Measurements from ENCODE around the gene STAT6. TPM values are rescaled to one million over a fixed set of nuclear protein-coding genes. Genes with fewer than 3 reads are reported as not detected.
"Not testable (repeated sequence)": the region's sequence is repeated elsewhere in the genome, so short reads cannot be mapped to it uniquely, and the experiment has no call there.

The STAT6 gene
- total RNA-seq, 2 donors from 2014 or later = 52.7 to 82.4 TPM

GRCh38 chr12:57124261-57124877, 13.2 kb upstream of the STAT6 start:
- no peak overlapping the region for H3K27ac ChIP-seq
- intact Hi-C loops (cut with DNase I) = no loop called here
- peak; percentile 54 for ATAC-seq

DNA sequence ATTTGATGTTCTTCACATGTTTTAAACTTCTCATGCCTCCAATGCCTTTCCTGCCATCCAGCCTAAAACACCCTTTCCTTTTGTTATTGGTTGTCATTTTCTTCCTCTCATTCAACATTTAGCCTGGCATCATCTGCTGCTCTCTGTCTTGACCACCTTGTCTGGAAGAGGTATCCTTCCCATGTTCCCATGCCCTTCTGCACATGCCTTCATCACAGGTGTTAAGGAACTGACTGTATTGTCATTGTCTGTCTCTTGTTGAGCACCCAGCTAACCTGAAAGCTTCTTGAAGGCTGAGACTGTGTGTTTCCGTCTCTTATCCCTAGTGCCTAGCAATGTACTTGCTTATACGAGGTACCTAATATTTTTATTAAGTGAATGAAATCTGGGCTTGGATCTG, 12.7 kb upstream of the STAT6 start:
- intact Hi-C loops (cut with DNase I) = no loop called here
- no peak for DNase-seq
- peaks cover 11% of the 10 kb centered on the region for H3K4me1 ChIP-seq
- no peak overlapping the region for H3K27ac ChIP-seq
- H3K36me3 ChIP-seq (replicated peaks in 1 of 2; ENCODE audit: insufficient read depth in 1 of 2, low read depth in 2 of 2) = no peaks in the 10 kb centered on the region
- 12 to 18% methylated on average over 2 of the region's 2 CpGs for WGBS, 2 donors
- H3K27me3 ChIP-seq = no peaks in the 10 kb centered on the region
- H3K9me3 ChIP-seq = no peaks in the 10 kb centered on the region
- no peak for ATAC-seq
- no peak overlapping the region for H3K4me3 ChIP-seq
- TF ChIP-seq CTCF (IDR thresholded peaks at IDR 0.05) = no peak
- TF ChIP-seq POLR2A (IDR thresholded peaks at IDR 0.05) = no peak

More at GRCh38 chr12:57124261-57124877, 13.2 kb upstream of the STAT6 start:
- peak; percentile 81 to 84 (median 83) for DNase-seq
- Histone ChIP-seq H3K4me3 (no peak overlapping the region), H3K27me3 (no peaks in the 10 kb centered on the region), H3K36me3 (replicated peaks in 1 of 2; ENCODE audit: insufficient read depth in 1 of 2, low read depth in 2 of 2) (no peaks in the 10 kb centered on the region), H3K9me3 (no peaks in the 10 kb centered on the region), H3K4me1 (peaks cover 15% of the 10 kb centered on the region)
- no peak for TF ChIP-seq POLR2A (IDR thresholded peaks at IDR 0.05)
- peak; percentile 85 to 97 (median 92) for TF ChIP-seq CTCF (IDR thresholded peaks at IDR 0.05)
- WGBS, 2 donors = 12 to 16% methylated on average over 10 of the region's 10 CpGs

- DNase-seq; H3K36me3 ChIP-seq (replicated peaks in 1 of 2; ENCODE audit: insufficient read depth in 1 of 2, low read depth in 2 of 2); intact Hi-C loops (cut with DNase I); H3K9me3 ChIP-seq; H3K27ac ChIP-seq; H3K27me3 ChIP-seq; H3K4me3 ChIP-seq; ATAC-seq; H3K4me1 ChIP-seq: not testable (repeated sequence)
- 76 to 85% methylated on average over 11 of the region's 11 CpGs for WGBS, 2 donors
Observed at GRCh38 chr12:57120718-57121117, 9.6 kb upstream of the STAT6 start.

DNA sequence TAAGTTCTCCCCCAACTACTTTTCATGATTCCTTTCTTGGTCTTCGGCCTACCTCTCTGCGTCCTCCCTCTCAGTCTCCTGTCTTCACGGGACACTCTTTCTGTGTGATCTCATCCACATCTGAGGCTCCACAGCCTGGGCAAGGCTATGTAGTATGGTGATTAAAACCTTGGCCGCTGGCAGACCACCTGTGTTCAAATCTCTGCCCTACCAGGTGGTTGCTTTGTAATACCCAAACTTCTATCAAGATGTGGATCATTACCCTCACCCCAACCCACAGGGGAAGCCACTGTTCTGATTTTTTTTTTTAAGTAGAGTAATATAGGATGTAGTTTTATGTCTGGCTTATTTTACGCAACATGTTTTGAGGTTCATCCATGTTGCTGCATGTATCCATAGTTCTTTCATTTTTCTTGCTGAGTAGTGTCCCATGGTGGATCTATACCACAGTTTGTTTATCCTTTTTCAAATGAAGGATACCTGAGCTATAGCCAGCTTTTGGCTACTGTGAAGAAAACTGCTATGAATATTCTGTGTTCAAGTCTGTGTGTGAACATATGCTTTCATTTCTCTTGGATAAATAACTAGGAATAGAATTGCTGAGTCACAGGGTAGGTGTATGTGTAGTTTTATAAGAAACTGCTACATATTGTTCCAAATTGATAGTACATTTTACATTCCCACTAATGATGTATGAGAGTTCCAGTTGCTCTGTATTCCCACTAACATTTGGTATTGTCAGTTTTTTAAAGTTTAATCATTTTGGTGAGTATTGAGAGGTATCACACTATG, 8.3 kb upstream of the STAT6 start:
- DNase-seq (no peak), ATAC-seq (no peak)
- Histone ChIP-seq H3K4me3 (no peak overlapping the region), H3K9me3 (no peaks in the 10 kb centered on the region), H3K27ac (no peak overlapping the region), H3K27me3 (no peaks in the 10 kb centered on the region), H3K36me3 (replicated peaks in 1 of 2; ENCODE audit: insufficient read depth in 1 of 2, low read depth in 2 of 2) (no peaks in the 10 kb centered on the region), H3K4me1 (no peaks in the 10 kb centered on the region)
- intact Hi-C loops (cut with DNase I) = loop anchor here (5.0 kb wide), 1 partner anchor 52 kb away; no protein-coding TSS in a partner anchor
- 88 to 89% methylated on average over 5 of the region's 5 CpGs for WGBS, 2 donors
- TF ChIP-seq CTCF (IDR thresholded peaks at IDR 0.05) (no peak), POLR2A (IDR thresholded peaks at IDR 0.05) (no peak)

DNA sequence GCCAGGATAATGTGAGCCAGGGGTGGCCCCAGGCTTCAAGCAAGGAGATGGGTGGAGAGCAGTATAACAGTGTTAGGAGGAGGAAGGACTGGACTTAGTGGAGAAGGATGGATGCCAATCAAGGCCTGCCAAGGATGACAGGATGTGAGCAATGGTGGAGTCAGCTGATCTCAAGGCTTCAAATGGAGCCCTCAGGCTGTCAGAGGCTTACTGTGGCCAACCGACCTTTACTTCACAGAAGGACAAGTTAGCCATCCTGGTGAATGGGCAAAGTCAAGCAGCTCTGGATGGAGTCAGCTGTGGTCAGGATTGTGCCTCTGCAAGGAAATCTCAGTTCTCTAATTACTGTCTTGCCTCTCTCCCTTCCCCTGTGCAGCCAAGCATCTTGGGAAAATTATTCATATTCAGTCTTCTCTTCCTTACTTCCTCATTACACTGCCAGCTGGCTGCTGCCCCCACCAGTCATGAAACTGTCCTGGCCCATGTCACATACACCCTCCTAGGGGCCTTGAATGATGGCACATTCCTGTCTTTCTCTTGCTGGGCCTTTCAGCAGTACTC, 7.6 kb upstream of the STAT6 start:
- H3K27ac ChIP-seq = no peak overlapping the region
- DNase-seq (peak in 1 of 4 donors; percentile 44), ATAC-seq (peak; percentile 21)
- WGBS, 2 donors = 75 to 100% methylated on average over 1 of the region's 1 CpG
- H3K4me1 ChIP-seq = no peaks in the 10 kb centered on the region
- H3K27me3 ChIP-seq = no peaks in the 10 kb centered on the region
- H3K9me3 ChIP-seq = no peaks in the 10 kb centered on the region
- H3K36me3 ChIP-seq (replicated peaks in 1 of 2; ENCODE audit: insufficient read depth in 1 of 2, low read depth in 2 of 2) = no peaks in the 10 kb centered on the region
- H3K4me3 ChIP-seq = no peak overlapping the region
- intact Hi-C loops (cut with DNase I) = loop anchor here (5.0 kb wide), 1 partner anchor 51 kb away; no protein-coding TSS in a partner anchor
- TF ChIP-seq CTCF (IDR thresholded peaks at IDR 0.05) (no peak), POLR2A (IDR thresholded peaks at IDR 0.05) (no peak)
